Fibroblast of villous mesenchyme (primary cell): Measurements from ENCODE around the gene DKC1. TPM values are rescaled to one million over a fixed set of nuclear protein-coding genes. Genes with fewer than 3 reads are reported as not detected.

Experiments
- DNase-seq: peaks from one replicate; pipeline ENCODE4 v3.0.0-alpha.2; 2010; ENCODE audit warnings: low read depth
- H3K4me3 ChIP-seq: 2 replicates; pipeline ENCODE4 v1.5.1; 2011; ENCODE audit warnings: low read depth, mild to moderate bottlenecking, low read length
- CTCF ChIP-seq: IDR thresholded peaks from 2 replicates; pipeline ENCODE4 v1.5.1; 2012; ENCODE audit warnings: low read depth, mild to moderate bottlenecking, low read length; ENCODE audit not compliant: insufficient read depth
- total RNA-seq: library from RNA; depleted of rRNA; stranded (reverse); fragments of >200 nt; gene quantifications from 2 replicates; pipeline ENCODE4 v1.2.3, GENCODE V29; 2012

DKC1 gene
- total RNA-seq, 1 donor = 38.9 TPM

GRCh38 chrX:154730253-154730891 lies 32.3 kb upstream of the DKC1 start:
- H3K4me3 ChIP-seq = no peak overlapping the region
- TF ChIP-seq CTCF = no peak
- peak; percentile 75 for DNase-seq

- H3K4me3 ChIP-seq = no peak overlapping the region
- no peak for DNase-seq
- no peak for TF ChIP-seq CTCF
Observed at GRCh38 chrX:154731184-154731583, 31.5 kb upstream of the DKC1 start.

GRCh38 chrX:154731881-154732280 lies 30.8 kb upstream of the DKC1 start:
- no peak for DNase-seq

GRCh38 chrX:154732421-154733065 lies 30.1 kb upstream of the DKC1 start:
- H3K4me3 ChIP-seq = no peak overlapping the region
- peak; percentile 59 for DNase-seq
- no peak for TF ChIP-seq CTCF

More at GRCh38 chrX:154731881-154732280, 30.8 kb upstream of the DKC1 start:
- TF ChIP-seq CTCF = no peak
- H3K4me3 ChIP-seq = no peak overlapping the region

- TF ChIP-seq CTCF = no peak
- no peak for DNase-seq
- H3K4me3 ChIP-seq = no peak overlapping the region
Observed at GRCh38 chrX:154733066-154733425, 29.6 kb upstream of the DKC1 start.

GRCh38 chrX:154734061-154734781 lies 28.4 kb upstream of the DKC1 start:
- no peak for TF ChIP-seq CTCF
- DNase-seq = peak; percentile 72
- no peak overlapping the region for H3K4me3 ChIP-seq
